OCI-LY7 (cell line): ENCODE results near the gene DBNL.

ENCODE experiments used
- EZH2phosphoT487 ChIP-seq: fragments of 200-600 bp; sonication (generic); IDR thresholded peaks from 2 replicates; pipeline ENCODE4 v1.6.1; 2018; ENCODE audit warnings: low read depth, borderline replicate concordance, mild to moderate bottlenecking, mixed run types, antibody characterized with exemption, low read length, moderate library complexity, mixed read lengths
- TF ChIP-seq, protein P1 (sequence below): fragments of 200-600 bp; sonication (generic); conservative IDR thresholded peaks from 2 replicates; pipeline ENCODE4 v1.5.1; 2014; ENCODE audit warnings: mild to moderate bottlenecking, antibody characterized with exemption, low read length, moderate library complexity, mixed read lengths

GRCh38 chr7:44056681-44057080 is 12.2 kb downstream of the DBNL start:
- TF ChIP-seq, protein P1, sequence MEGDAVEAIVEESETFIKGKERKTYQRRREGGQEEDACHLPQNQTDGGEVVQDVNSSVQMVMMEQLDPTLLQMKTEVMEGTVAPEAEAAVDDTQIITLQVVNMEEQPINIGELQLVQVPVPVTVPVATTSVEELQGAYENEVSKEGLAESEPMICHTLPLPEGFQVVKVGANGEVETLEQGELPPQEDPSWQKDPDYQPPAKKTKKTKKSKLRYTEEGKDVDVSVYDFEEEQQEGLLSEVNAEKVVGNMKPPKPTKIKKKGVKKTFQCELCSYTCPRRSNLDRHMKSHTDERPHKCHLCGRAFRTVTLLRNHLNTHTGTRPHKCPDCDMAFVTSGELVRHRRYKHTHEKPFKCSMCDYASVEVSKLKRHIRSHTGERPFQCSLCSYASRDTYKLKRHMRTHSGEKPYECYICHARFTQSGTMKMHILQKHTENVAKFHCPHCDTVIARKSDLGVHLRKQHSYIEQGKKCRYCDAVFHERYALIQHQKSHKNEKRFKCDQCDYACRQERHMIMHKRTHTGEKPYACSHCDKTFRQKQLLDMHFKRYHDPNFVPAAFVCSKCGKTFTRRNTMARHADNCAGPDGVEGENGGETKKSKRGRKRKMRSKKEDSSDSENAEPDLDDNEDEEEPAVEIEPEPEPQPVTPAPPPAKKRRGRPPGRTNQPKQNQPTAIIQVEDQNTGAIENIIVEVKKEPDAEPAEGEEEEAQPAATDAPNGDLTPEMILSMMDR, result no peak
- TF ChIP-seq EZH2phosphoT487, result no peak
